Stomach (tissue), 9 donors: ENCODE data around the gene APOH. TPM values are rescaled to one million over a fixed set of nuclear protein-coding genes. Genes with fewer than 3 reads are reported as not detected.
A peak's percentile ranks its signal among the peaks of the same experiment; 100 is the strongest.
"Not testable (repeated sequence)": the region's sequence is repeated elsewhere in the genome, so short reads cannot be mapped to it uniquely, and the experiment has no call there.

Source experiments
- DNase-seq, 2 donors: peaks; one replicate each; pipeline versions ENCODE4 v3.0.0 to v3.0.0-alpha.2; 2013 to 2019
- H3K27ac ChIP-seq, 5 donors: fragments of 200-600 bp in 4 of 5; sonication (generic) in 4 of 5; one replicate each; pipeline ENCODE4 v1.5.1; 2013 to 2019; ENCODE audit warnings: mild to moderate bottlenecking in 1 of 5, moderate library complexity in 1 of 5
- H3K27me3 ChIP-seq, 3 donors: fragments of 200-600 bp; sonication (generic); one replicate each; pipeline ENCODE4 v1.5.1; 2017 to 2019; ENCODE audit warnings: mixed run types in 1 of 3
- H3K36me3 ChIP-seq, 4 donors: fragments of 200-600 bp; sonication (generic); 1 replicate in 3 of 4; 2 replicates in 1 of 4; pipeline ENCODE4 v1.5.1; 2016 to 2019
- H3K4me1 ChIP-seq, 4 donors: fragments of 200-600 bp; sonication (generic); one replicate each; pipeline ENCODE4 v1.5.1; 2016 to 2019
- H3K4me3 ChIP-seq, 4 donors: fragments of 200-600 bp; sonication (generic) in 3 of 4; one replicate each; pipeline ENCODE4 v1.5.1; 2016 to 2019; ENCODE audit warnings: mild to moderate bottlenecking in 1 of 4
- H3K9me3 ChIP-seq, 4 donors: fragments of 200-600 bp; sonication (generic); one replicate each; pipeline ENCODE4 v1.5.1; 2016 to 2019
- CTCF ChIP-seq, 7 experiments: fragments of 450-650 bp in 4 of 7; fragments of 200-600 bp in 3 of 7; sonication (generic) in 3 of 7; IDR thresholded peaks; one replicate each; pipeline ENCODE4 v1.5.1; 2016 to 2019; ENCODE audit warnings: antibody characterized with exemption in 7 of 7, control low read depth in 2 of 7, mild to moderate bottlenecking in 1 of 7
- EP300 ChIP-seq: sonication (generic); formaldehyde crosslinking; IDR thresholded peaks from one replicate; pipeline ENCODE4 v1.6.1; 2017; ENCODE audit warnings: antibody characterized with exemption
- POLR2A ChIP-seq, 4 donors: fragments of 450-650 bp; IDR thresholded peaks; one replicate each; pipeline ENCODE4 v1.6.1; 2016; ENCODE audit warnings: antibody characterized with exemption in 4 of 4, control low read depth in 2 of 4, mild to moderate bottlenecking in 1 of 4, moderate library complexity in 1 of 4
- POLR2AphosphoS5 ChIP-seq, 3 donors: sonication (generic); formaldehyde crosslinking; IDR thresholded peaks; one replicate each; pipeline ENCODE4 v1.6.1; 2016; ENCODE audit warnings: antibody characterized with exemption in 3 of 3
- WGBS, 5 donors: extraction: QIAGEN DNeasy Blood & Tissue Kit in 3 of 5; methylation state at CpG; one replicate each; pipeline versions ENCODE4 v1.1.5 to v1.1.7; 2013 to 2018; 5-methylcytosine and 5-hydroxymethylcytosine counted together
- intact Hi-C: fragments of 100-400 bp; cut with DNase I; formaldehyde crosslinking; loops from one replicate; pipeline ENCODE4 v1.15.1; 2023; ENCODE audit warnings: low total_unique reads
- polyA plus RNA-seq, 3 donors: library from polyadenylated mRNA; stranded (reverse); fragments of 200-250 nt; gene quantifications; one replicate each; pipeline ENCODE4 v1.2.3, GENCODE V29; 2013
- total RNA-seq, 5 donors: library from RNA; depleted of rRNA; stranded (reverse); fragments of >200 nt; gene quantifications; one replicate each; pipeline versions ENCODE4 v1.1.0 to v1.2.3, GENCODE V29; 2014 to 2016
- donor health status: healthy with polysubstance abuse.
- donor health status: Bipolar disorder and iron deficiency.
- donor health status: healthy.

APOH gene
- total and polyA plus RNA-seq, 8 donors = 0.87 to 22.8 (median 2.0) TPM; not detected in 3

GRCh38 chr17:66255527-66255971, 26.3 kb upstream of the APOH start:
- TF ChIP-seq POLR2A (IDR thresholded peaks at IDR 0.05) (no peak), EP300 (no peak), POLR2AphosphoS5 (IDR thresholded peaks at IDR 0.05) (no peak), CTCF (IDR thresholded peaks at IDR 0.05) (no peak)
- H3K9me3 ChIP-seq = no peaks in the 10 kb centered on the region
- peaks cover 0 to 7% (median 2%) of the 10 kb centered on the region in 4 donors for H3K4me1 ChIP-seq
- H3K27ac ChIP-seq = no peak overlapping the region
- H3K4me3 ChIP-seq = no peak overlapping the region
- DNase-seq = no peak
- intact Hi-C loops = no loop called here
- H3K27me3 ChIP-seq = no peaks in the 10 kb centered on the region
- 56 to 69% (median 60%) methylated on average over 3 of the region's 3 CpGs for WGBS, 5 donors
- H3K36me3 ChIP-seq = no peaks in the 10 kb centered on the region

- 22 to 25% (median 23%) methylated on average over 4 of the region's 4 CpGs for WGBS, 5 donors
- H3K27me3 ChIP-seq = no peaks in the 10 kb centered on the region
- H3K27ac ChIP-seq = no peak overlapping the region
- no peak overlapping the region for H3K4me3 ChIP-seq
- intact Hi-C loops = no loop called here
- DNase-seq = peak in 1 of 2 donors; percentile 91
- no peaks in the 10 kb centered on the region for H3K36me3 ChIP-seq
- peak in 1 of 3 donors; percentile 52 for TF ChIP-seq POLR2AphosphoS5 (IDR thresholded peaks at IDR 0.05)
- no peak for TF ChIP-seq EP300
- TF ChIP-seq CTCF (IDR thresholded peaks at IDR 0.05) = peak in 5 of 7 experiments; percentile 47 to 74 (median 64)
- no peaks in the 10 kb centered on the region for H3K9me3 ChIP-seq
- H3K4me1 ChIP-seq = peaks cover 0 to 7% (median 2%) of the 10 kb centered on the region in 4 donors
These were observed 25.9 kb upstream of the APOH start for GRCh38 chr17:66255112-66255511.

- DNase-seq, H3K4me1 ChIP-seq, H3K9me3 ChIP-seq, H3K4me3 ChIP-seq, H3K27me3 ChIP-seq, intact Hi-C loops, H3K27ac ChIP-seq, H3K36me3 ChIP-seq: not testable (repeated sequence)
- 77 to 91% (median 86%) methylated on average over 8 of the region's 8 CpGs for WGBS, 5 donors
These were observed 24.2 kb upstream of the APOH start for GRCh38 chr17:66253458-66253857.

GRCh38 chr17:66250686-66251085, 21.5 kb upstream of the APOH start:
- Histone ChIP-seq H3K4me1 (peaks cover 0 to 7% (median 2%) of the 10 kb centered on the region in 4 donors), H3K9me3 (no peaks in the 10 kb centered on the region), H3K36me3 (no peaks in the 10 kb centered on the region), H3K27ac (no peak overlapping the region), H3K4me3 (no peak overlapping the region), H3K27me3 (no peaks in the 10 kb centered on the region)
- intact Hi-C loops = no loop called here
- WGBS, 5 donors = 60 to 91% (median 71%) methylated on average over 3 of the region's 3 CpGs
- no peak for TF ChIP-seq CTCF (IDR thresholded peaks at IDR 0.05)
- no peak for TF ChIP-seq POLR2AphosphoS5 (IDR thresholded peaks at IDR 0.05)
- no peak for TF ChIP-seq EP300
- no peak for DNase-seq

GRCh38 chr17:66248285-66248684, 19.1 kb upstream of the APOH start:
- H3K9me3 ChIP-seq = no peaks in the 10 kb centered on the region
- no peaks in the 10 kb centered on the region for H3K4me1 ChIP-seq
- no peaks in the 10 kb centered on the region for H3K27me3 ChIP-seq
- no peaks in the 10 kb centered on the region for H3K36me3 ChIP-seq
- TF ChIP-seq POLR2A (IDR thresholded peaks at IDR 0.05) (no peak), POLR2AphosphoS5 (IDR thresholded peaks at IDR 0.05) (no peak), CTCF (IDR thresholded peaks at IDR 0.05) (no peak), EP300 (no peak)
- DNase-seq = no peak
- H3K4me3 ChIP-seq = no peak overlapping the region
- H3K27ac ChIP-seq = no peak overlapping the region
- 59 to 69% (median 63%) methylated on average over 5 of the region's 5 CpGs for WGBS, 5 donors
- intact Hi-C loops = no loop called here
